Endothelial cell of umbilical vein (primary cell): Measurements from ENCODE around the gene EXOC6. TPM values are rescaled to one million over a fixed set of nuclear protein-coding genes. Genes with fewer than 3 reads are reported as not detected.

Source experiments
- BruUV-seq: library from RNA; stranded (reverse); fragments of 400-500 nt; replicated peaks from 2 replicates; lab custom pipeline; 2021; lab: Mats Ljungman, UMichigan
- CTCF ChIA-PET: fragments of 300-600, 350-600 bp; sonication (Branson Sonifier 250); formaldehyde crosslinking; loops from one replicate; lab custom pipeline; 2021; ENCODE audit warnings: antibody characterized with exemption, inconsistent platforms; lab: Charles Lee
- POLR2A ChIA-PET: fragments of 300-600, 350-600 bp; sonication (Branson Sonifier 250); formaldehyde crosslinking; loops from one replicate; lab custom pipeline; 2021; ENCODE audit warnings: antibody characterized with exemption, inconsistent platforms; lab: Charles Lee
- DNase-seq: peaks from one replicate; pipeline ENCODE4 v3.0.0-alpha.2; 2011; ENCODE audit warnings: low read depth, low spot score
- FAIRE-seq: peaks from 2 replicates; lab custom pipeline; 2011; peaks lifted over from hg19 to GRCh38; lab: Jason Lieb, UNC
- H2AFZ ChIP-seq: 2 replicates; pipeline ENCODE4 v1.6.0; 2012; ENCODE audit warnings: low read depth, low read length, control low read depth, inconsistent platforms
- H3K27ac ChIP-seq: 2 replicates; pipeline ENCODE4 v1.5.1; 2011; ENCODE audit warnings: low read depth, mild to moderate bottlenecking, control low read depth, low read length, moderate library complexity; ENCODE audit not compliant: insufficient read depth
- H3K27me3 ChIP-seq, 2 experiments: 2 replicates each; pipeline versions ENCODE4 v1.6.0 to v1.6.1; 2011; ENCODE audit warnings: low read length in 2 of 2, mixed read lengths in 1 of 2; ENCODE audit not compliant: control insufficient read depth in 2 of 2, insufficient read depth in 2 of 2
- H3K36me3 ChIP-seq, 2 experiments: 2 replicates in 1 of 2; 3 replicates in 1 of 2; pipeline ENCODE4 v1.5.1; 2011; ENCODE audit warnings: low read length in 2 of 2, mild to moderate bottlenecking in 1 of 2, moderate library complexity in 1 of 2; ENCODE audit not compliant: control insufficient read depth in 2 of 2, insufficient read depth in 2 of 2; ENCODE audit errors: extremely low read depth in 1 of 2
- H3K4me1 ChIP-seq: 3 replicates; pipeline ENCODE4 v1.5.1; 2011; ENCODE audit warnings: mild to moderate bottlenecking, low read length; ENCODE audit not compliant: control insufficient read depth, insufficient read depth; ENCODE audit errors: extremely low read depth
- H3K4me2 ChIP-seq: 2 replicates; pipeline ENCODE4 v1.6.1; 2011; ENCODE audit warnings: low read length, control low read depth, mixed read lengths; ENCODE audit not compliant: insufficient read depth
- H3K4me3 ChIP-seq, 3 experiments: fragments of 200-600 bp in 1 of 3; sonication (generic), shearing (Covaris generic) in 1 of 3; replicated peaks in 1 of 3; 2 replicates each; pipeline ENCODE4 v1.5.1; 2011 to 2016; ENCODE audit warnings: control low read depth in 3 of 3, low read length in 3 of 3, mild to moderate bottlenecking in 2 of 3, inconsistent platforms in 1 of 3, low read depth in 1 of 3, moderate library complexity in 1 of 3; ENCODE audit not compliant: insufficient read depth in 1 of 3
- H3K79me2 ChIP-seq: 2 replicates; pipeline ENCODE4 v1.6.0; 2012; ENCODE audit warnings: low read length, inconsistent platforms; ENCODE audit not compliant: control insufficient read depth, insufficient read depth
- H3K9ac ChIP-seq: replicated peaks from 2 replicates; pipeline ENCODE3; 2011; ENCODE audit warnings: low read length, control low read depth; ENCODE audit not compliant: insufficient read depth; ENCODE audit errors: extremely low read depth
- H3K9me1 ChIP-seq: replicated peaks from 3 replicates; pipeline ENCODE4 v1.6.0; 2011; ENCODE audit warnings: mild to moderate bottlenecking, low read length; ENCODE audit not compliant: control insufficient read depth, insufficient read depth; ENCODE audit errors: extremely low read depth
- H3K9me3 ChIP-seq: replicated peaks from 2 replicates; pipeline ENCODE4 v1.5.1; 2012; ENCODE audit warnings: low read length, inconsistent platforms; ENCODE audit not compliant: control insufficient read depth, insufficient read depth
- H4K20me1 ChIP-seq: replicated peaks from 2 replicates; pipeline ENCODE3; 2011; ENCODE audit warnings: mild to moderate bottlenecking, low read length; ENCODE audit not compliant: control insufficient read depth, insufficient read depth; ENCODE audit errors: extremely low read depth
- FOS ChIP-seq: IDR thresholded peaks from 2 replicates; pipeline ENCODE4 v1.6.1; 2011; ENCODE audit warnings: mild to moderate bottlenecking, low read length, moderate library complexity, borderline replicate concordance; ENCODE audit not compliant: insufficient read depth
- JUN ChIP-seq: IDR thresholded peaks from 2 replicates; pipeline ENCODE4 v1.6.1; 2011; ENCODE audit warnings: borderline replicate concordance, low read depth; ENCODE audit not compliant: insufficient read length, insufficient read depth
- POLR2AphosphoS5 ChIP-seq: IDR thresholded peaks from 2 replicates; pipeline ENCODE4 v1.6.1; 2012; ENCODE audit warnings: low read depth, mild to moderate bottlenecking, control low read depth, low read length, moderate library complexity; ENCODE audit not compliant: insufficient read depth
- dilution Hi-C: fragments of 300-500 bp; cut with MboI; formaldehyde crosslinking; loops from one replicate; pipeline ENCODE4 v1.15.0; 2019; ENCODE audit warnings: low sequenced_read_pairs; ENCODE audit not compliant: extremely low pct_ligation_motif_present
- intact Hi-C: fragments of 100-400 bp; cut with micrococcal nuclease; formaldehyde crosslinking; loops from one replicate; pipeline ENCODE4 v1.10.0; 2022
- polyA plus RNA-seq, 4 experiments: library from polyadenylated mRNA; depleted of rRNA in 3 of 4; stranded (reverse) in 3 of 4; unstranded in 1 of 4; fragments of >200 nt; gene quantifications; 2 replicates each; pipeline versions ENCODE4 v1.2.1 to v1.2.3, GENCODE V29; 2011 to 2012; ENCODE audit warnings: missing spikeins in 1 of 4
- total RNA-seq: library from RNA; stranded (reverse); gene quantifications from 2 replicates; pipeline ENCODE4 v1.2.3, GENCODE V29; 2021
- TF ChIP-seq, protein P1 (sequence below), 2 donors: IDR thresholded peaks; 1 replicate in 1 of 2; 2 replicates in 1 of 2; pipeline ENCODE4 v1.5.1; 2011; ENCODE audit warnings: low read length in 2 of 2, mild to moderate bottlenecking in 2 of 2, moderate library complexity in 2 of 2, control low read depth in 1 of 2, inconsistent platforms in 1 of 2, low read depth in 1 of 2; ENCODE audit not compliant: insufficient read depth in 1 of 2; ENCODE audit errors: extremely low read depth in 1 of 2

Gene EXOC6
- total and polyA plus RNA-seq, 2 donors (not counting 3 experiments of a cell fraction or from before 2014, with no cell fraction given) = 72.6 to 108 TPM

DNA sequence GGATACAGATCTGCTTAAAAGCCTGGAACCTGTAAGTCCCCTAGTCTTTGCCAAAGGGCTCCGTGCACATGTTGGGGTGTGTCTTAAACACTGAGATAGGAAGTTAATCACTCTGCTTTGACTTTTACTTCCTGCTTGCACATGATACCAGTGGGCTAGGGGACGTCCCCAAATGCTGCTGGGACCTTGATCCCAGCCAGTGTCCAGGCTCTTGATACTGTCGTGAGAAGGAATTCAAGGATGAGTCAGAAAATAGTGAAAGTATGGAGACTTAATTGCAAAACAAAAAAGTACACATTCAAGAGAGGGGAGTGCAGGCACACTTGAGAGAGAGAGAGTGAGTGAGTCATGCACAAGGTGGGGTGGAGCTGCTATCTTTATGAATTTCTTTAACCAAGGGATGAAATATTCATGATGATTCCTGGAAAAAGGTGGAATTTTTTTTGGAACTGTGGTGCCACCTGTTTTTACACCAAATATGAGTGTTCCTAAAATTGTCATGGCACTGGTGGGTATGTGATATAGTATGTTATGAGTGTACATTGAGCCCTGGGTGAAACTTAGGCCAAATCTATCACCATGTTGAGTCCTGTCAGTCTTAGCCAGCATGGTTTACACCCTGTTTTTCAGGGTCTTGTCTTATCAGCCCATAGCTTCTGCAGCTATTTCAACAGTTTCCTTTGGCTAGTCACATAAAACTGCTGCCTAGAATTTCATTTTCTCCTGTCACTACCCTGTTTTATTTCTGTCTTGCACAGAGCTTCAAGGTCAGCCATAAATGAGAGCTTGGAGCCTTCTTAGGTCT is 123.9 kb downstream of the EXOC6 start:
- H3K27ac ChIP-seq = peak overlapping the region; percentile 1
- DNase-seq = peak; percentile 65
- H3K9me1 ChIP-seq = no peaks in the 10 kb centered on the region
- H3K4me3 ChIP-seq = no peak overlapping the region
- H3K9me3 ChIP-seq = no peaks in the 10 kb centered on the region
- H3K9ac ChIP-seq = no peak overlapping the region
- TF ChIP-seq JUN = peak; percentile 70
- TF ChIP-seq, protein P1, sequence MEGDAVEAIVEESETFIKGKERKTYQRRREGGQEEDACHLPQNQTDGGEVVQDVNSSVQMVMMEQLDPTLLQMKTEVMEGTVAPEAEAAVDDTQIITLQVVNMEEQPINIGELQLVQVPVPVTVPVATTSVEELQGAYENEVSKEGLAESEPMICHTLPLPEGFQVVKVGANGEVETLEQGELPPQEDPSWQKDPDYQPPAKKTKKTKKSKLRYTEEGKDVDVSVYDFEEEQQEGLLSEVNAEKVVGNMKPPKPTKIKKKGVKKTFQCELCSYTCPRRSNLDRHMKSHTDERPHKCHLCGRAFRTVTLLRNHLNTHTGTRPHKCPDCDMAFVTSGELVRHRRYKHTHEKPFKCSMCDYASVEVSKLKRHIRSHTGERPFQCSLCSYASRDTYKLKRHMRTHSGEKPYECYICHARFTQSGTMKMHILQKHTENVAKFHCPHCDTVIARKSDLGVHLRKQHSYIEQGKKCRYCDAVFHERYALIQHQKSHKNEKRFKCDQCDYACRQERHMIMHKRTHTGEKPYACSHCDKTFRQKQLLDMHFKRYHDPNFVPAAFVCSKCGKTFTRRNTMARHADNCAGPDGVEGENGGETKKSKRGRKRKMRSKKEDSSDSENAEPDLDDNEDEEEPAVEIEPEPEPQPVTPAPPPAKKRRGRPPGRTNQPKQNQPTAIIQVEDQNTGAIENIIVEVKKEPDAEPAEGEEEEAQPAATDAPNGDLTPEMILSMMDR (IDR thresholded peaks at IDR 0.05; ENCODE audit: extremely low read depth in 1 of 2, insufficient read depth in 1 of 2, low read depth in 1 of 2, low read length in 2 of 2) = no peak
- TF ChIP-seq POLR2AphosphoS5 = no peak
- TF ChIP-seq FOS = peak; percentile 83
- peaks cover 6% of the 10 kb centered on the region for H3K4me1 ChIP-seq
- peak overlapping the region; percentile 14 for H3K4me2 ChIP-seq
- dilution Hi-C loops (no loop called here), intact Hi-C loops (no loop called here)
- H4K20me1 ChIP-seq = no peaks in the 10 kb centered on the region
- no peak overlapping the region for H2AFZ ChIP-seq
- ChIA-PET POLR2A (no interaction called here), CTCF (interaction anchor here (0.7 to 1.3 kb wide), 3 partner anchors 8 to 25 kb away, joined by 3 to 4 read pairs (median 3); no protein-coding TSS in a partner anchor)
- H3K79me2 ChIP-seq = peaks cover 4% of the 10 kb centered on the region
- BruUV-seq = no TSS peak
- FAIRE-seq = peak; percentile 70
- no peaks in the 10 kb centered on the region for H3K27me3 ChIP-seq
- peaks cover 4 to 10% of the 10 kb centered on the region in 2 experiments for H3K36me3 ChIP-seq
